Peyer's patch (tissue), 4 donors: Measurements from ENCODE around the gene ZXDC. TPM values are rescaled to one million over a fixed set of nuclear protein-coding genes. Genes with fewer than 3 reads are reported as not detected.

ENCODE experiments used
- DNase-seq, 3 donors: peaks; one replicate each; pipeline ENCODE4 v3.0.0-alpha.2; 2017 to 2019
- H3K27ac ChIP-seq, 4 donors: fragments of 200-600 bp; sonication (generic); one replicate each; pipeline ENCODE4 v1.5.1; 2016 to 2019
- H3K27me3 ChIP-seq, 2 donors: fragments of 200-600 bp; sonication (generic); one replicate each; pipeline ENCODE4 v1.5.1; 2019
- H3K36me3 ChIP-seq, 3 donors: fragments of 200-600 bp; sonication (generic); one replicate each; pipeline ENCODE4 v1.5.1; 2016 to 2019
- H3K4me1 ChIP-seq, 4 donors: fragments of 200-600 bp; sonication (generic); one replicate each; pipeline ENCODE4 v1.5.1; 2016 to 2019
- H3K4me3 ChIP-seq, 4 donors: fragments of 200-600 bp; sonication (generic); 1 replicate in 3 of 4; 2 replicates in 1 of 4; pipeline ENCODE4 v1.5.1; 2016 to 2019; ENCODE audit warnings: mild to moderate bottlenecking in 1 of 4
- H3K9me3 ChIP-seq, 4 donors: fragments of 200-600 bp; sonication (generic); one replicate each; pipeline ENCODE4 v1.5.1; 2016 to 2019; ENCODE audit warnings: mild to moderate bottlenecking in 1 of 4
- POLR2A ChIP-seq, 2 donors: fragments of 450-650 bp; IDR thresholded peaks; one replicate each; pipeline ENCODE4 v1.5.1; 2017; ENCODE audit warnings: antibody characterized with exemption in 2 of 2, mild to moderate bottlenecking in 2 of 2, moderate library complexity in 2 of 2
- total RNA-seq, 4 donors: library from RNA; depleted of rRNA; stranded (reverse); fragments of >200 nt; gene quantifications; one replicate each; pipeline ENCODE4 v1.1.0, GENCODE V29; 2016
- TF ChIP-seq, protein P1 (sequence below), 6 experiments: fragments of 450-650 bp in 4 of 6; fragments of 200-600 bp in 2 of 6; sonication (generic) in 1 of 6; IDR thresholded peaks; one replicate each; pipeline ENCODE4 v1.5.1; 2017 to 2019; ENCODE audit warnings: antibody characterized with exemption in 6 of 6, mild to moderate bottlenecking in 3 of 6, moderate library complexity in 1 of 6

Gene ZXDC
- total RNA-seq, 4 donors from 2014 or later: 44.1 to 99.8 (median 67.5) TPM

DNA sequence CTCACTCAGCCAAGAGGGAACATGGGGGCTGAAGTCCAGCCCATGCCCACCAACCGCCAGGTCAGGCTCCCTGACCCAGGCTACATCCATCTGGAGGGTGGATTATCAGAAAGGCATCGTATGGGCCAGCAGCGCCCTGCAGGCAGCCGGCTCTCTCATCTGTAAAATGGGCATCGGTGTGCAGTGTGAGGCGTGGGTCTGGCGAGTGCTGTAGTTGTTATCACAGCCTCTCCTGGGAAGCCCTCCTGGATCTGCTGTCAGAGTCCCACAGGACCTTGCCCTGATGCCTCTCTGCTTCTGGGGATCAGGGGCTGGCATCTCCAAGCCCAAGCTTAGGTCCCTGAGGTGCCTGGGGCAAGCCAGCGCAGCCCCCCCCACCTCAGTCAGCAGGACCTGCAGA lies 53.6 kb downstream of the ZXDC start:
- H3K27ac ChIP-seq: no peak overlapping the region
- no peaks in the 10 kb centered on the region for H3K36me3 ChIP-seq
- H3K4me3 ChIP-seq: no peak overlapping the region
- peak in 1 of 3 donors; percentile 34 for DNase-seq
- no peak for TF ChIP-seq POLR2A (IDR thresholded peaks at IDR 0.05)
- TF ChIP-seq, protein P1, sequence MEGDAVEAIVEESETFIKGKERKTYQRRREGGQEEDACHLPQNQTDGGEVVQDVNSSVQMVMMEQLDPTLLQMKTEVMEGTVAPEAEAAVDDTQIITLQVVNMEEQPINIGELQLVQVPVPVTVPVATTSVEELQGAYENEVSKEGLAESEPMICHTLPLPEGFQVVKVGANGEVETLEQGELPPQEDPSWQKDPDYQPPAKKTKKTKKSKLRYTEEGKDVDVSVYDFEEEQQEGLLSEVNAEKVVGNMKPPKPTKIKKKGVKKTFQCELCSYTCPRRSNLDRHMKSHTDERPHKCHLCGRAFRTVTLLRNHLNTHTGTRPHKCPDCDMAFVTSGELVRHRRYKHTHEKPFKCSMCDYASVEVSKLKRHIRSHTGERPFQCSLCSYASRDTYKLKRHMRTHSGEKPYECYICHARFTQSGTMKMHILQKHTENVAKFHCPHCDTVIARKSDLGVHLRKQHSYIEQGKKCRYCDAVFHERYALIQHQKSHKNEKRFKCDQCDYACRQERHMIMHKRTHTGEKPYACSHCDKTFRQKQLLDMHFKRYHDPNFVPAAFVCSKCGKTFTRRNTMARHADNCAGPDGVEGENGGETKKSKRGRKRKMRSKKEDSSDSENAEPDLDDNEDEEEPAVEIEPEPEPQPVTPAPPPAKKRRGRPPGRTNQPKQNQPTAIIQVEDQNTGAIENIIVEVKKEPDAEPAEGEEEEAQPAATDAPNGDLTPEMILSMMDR (IDR thresholded peaks at IDR 0.05): no peak
- H3K9me3 ChIP-seq: peaks cover 0 to 10% (median 3%) of the 10 kb centered on the region in 4 donors
- H3K27me3 ChIP-seq: no peaks in the 10 kb centered on the region
- H3K4me1 ChIP-seq: no peaks in the 10 kb centered on the region

DNA sequence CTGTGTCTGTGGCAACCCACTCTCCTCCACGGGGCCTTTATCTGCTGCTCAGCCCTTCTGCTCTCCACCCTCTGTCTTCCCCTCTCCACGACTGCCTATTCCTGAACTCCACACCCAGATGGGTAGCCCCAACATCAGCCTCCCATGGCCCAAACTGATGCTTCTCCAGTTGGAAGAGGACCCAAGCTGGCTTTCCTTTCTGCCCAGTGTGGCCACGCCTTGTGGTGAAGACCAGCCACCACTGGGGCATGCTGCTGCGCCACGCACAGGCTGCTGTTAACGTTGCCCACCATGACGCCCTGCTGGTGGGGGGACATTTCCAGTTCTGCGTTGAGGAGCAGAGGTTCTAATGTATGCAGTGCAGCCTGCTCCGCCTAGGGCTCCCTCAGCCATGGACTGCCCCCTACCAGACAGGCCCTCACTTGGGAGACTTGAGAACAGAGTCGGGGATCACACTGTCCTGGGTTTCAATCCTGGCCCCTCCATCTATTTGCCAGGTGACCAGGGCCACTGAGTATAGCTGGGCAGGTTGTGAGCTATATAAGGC lies 54.0 kb downstream of the ZXDC start:
- no peak for TF ChIP-seq POLR2A (IDR thresholded peaks at IDR 0.05)
- TF ChIP-seq, protein P1 (IDR thresholded peaks at IDR 0.05): no peak
- Histone ChIP-seq H3K27ac (no peak overlapping the region), H3K36me3 (no peaks in the 10 kb centered on the region), H3K9me3 (peaks cover 0 to 9% (median 3%) of the 10 kb centered on the region in 4 donors), H3K4me3 (no peak overlapping the region), H3K27me3 (no peaks in the 10 kb centered on the region), H3K4me1 (no peaks in the 10 kb centered on the region)
- DNase-seq: no peak

DNA sequence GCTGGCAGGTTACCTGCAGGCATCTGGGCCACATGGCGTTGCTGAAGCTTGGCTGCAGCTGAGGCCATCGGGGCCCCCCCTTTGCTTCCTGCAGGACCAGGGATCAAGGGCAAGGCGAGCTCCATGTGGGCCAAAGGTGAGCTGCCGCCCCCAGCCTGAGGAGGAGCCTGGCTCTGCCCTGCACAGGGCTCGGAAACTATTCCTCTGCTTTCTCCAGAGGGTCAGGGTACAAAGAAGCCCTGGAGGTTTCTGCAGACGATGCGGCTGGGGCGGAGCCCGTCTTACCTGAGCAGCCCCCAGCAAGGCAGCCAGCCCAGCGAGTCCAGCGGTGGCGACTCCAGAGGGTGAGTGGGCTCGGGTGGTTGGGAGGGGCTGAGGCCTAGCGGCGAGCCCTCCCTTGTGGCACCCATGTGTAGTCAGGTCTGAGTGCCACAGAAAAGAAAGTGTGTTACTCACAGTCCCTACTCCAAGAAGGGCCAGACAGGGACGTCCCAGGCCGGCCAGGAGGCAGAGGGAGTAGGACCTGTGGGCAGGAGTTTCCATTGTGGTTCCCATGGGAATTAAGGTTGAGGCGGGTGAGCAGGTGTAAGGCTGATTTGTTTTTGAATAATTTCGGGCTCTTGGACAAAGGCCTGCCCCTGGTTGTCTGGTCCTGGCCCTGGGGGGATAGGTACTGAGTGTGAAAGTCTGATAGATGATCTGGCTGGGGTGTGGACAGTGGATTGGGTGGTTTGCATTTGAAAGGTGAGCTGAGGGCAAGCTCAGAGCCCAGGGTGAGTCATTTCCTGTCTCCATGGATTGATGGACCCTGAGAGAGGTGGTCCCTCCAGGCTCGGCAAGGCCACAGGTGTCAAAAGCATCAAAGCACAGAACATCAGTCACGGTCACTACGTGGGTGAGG lies 55.6 kb downstream of the ZXDC start:
- Histone ChIP-seq H3K36me3 (no peaks in the 10 kb centered on the region), H3K4me1 (no peaks in the 10 kb centered on the region), H3K27ac (no peak overlapping the region), H3K4me3 (no peak overlapping the region), H3K9me3 (no peaks in the 10 kb centered on the region), H3K27me3 (no peaks in the 10 kb centered on the region)
- no peak for TF ChIP-seq POLR2A (IDR thresholded peaks at IDR 0.05)
- TF ChIP-seq, protein P1 (IDR thresholded peaks at IDR 0.05): no peak
- peak in 2 of 3 donors; percentile 40 to 43 for DNase-seq

DNA sequence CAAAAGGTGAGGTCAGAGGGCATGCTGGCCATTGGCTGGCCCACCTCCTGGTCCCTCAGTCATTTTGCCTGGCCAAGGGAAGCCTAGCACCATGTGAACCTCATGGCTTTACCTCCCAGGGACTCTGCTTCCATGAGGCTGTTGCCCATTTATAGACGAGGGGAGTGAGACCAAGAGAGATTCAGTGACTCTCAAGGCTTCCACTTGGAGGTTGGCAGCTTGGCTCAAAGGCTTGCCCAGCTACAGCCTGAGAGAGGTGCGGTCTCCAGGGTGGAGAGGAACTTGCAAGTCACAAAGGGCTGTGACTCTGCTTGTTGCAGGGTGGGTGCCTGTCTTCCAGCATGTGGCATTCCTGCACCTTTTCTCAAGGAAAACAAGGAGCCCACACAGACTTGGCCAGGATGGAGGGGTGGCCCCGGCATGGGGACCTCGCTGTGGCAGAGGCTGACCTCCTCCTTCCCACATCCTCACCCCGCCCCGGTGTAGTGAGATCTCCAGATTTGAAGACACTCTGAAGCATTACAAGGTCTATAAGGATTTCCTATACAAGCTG lies 56.5 kb downstream of the ZXDC start:
- TF ChIP-seq, protein P1 (IDR thresholded peaks at IDR 0.05): no peak
- no peak for TF ChIP-seq POLR2A (IDR thresholded peaks at IDR 0.05)
- no peak overlapping the region for H3K27ac ChIP-seq
- H3K9me3 ChIP-seq: no peaks in the 10 kb centered on the region
- no peaks in the 10 kb centered on the region for H3K4me1 ChIP-seq
- no peak overlapping the region for H3K4me3 ChIP-seq
- peak in 2 of 3 donors; percentile 36 to 39 for DNase-seq
- no peaks in the 10 kb centered on the region for H3K27me3 ChIP-seq
- H3K36me3 ChIP-seq: no peaks in the 10 kb centered on the region

DNA sequence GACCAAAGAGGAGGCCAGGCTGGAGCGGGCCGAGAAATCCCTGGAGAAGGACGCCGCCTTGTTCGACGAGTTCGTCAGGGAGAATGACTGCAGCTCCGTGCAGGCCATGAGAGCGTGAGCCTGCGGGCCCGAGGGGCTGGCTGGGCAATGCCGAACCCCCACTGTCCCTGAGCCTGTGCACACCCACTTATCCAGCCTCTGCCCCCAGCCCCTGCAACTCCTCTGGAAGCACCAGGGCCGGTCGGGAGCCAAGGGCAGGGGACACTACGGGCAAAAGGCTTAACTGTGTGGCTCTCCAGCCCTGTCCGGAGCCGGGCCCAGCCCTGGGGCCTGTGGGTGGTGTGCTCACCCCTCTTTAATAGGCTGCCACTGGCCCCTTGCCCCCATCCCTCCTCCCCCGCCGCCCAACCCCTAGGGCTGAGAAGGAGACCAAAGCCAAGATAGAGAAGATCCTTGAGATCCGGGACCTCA lies 57.0 kb downstream of the ZXDC start:
- TF ChIP-seq, protein P1 (IDR thresholded peaks at IDR 0.05): no peak
- no peak for TF ChIP-seq POLR2A (IDR thresholded peaks at IDR 0.05)
- H3K9me3 ChIP-seq: no peaks in the 10 kb centered on the region
- H3K4me3 ChIP-seq: no peak overlapping the region
- H3K27ac ChIP-seq: no peak overlapping the region
- H3K4me1 ChIP-seq: no peaks in the 10 kb centered on the region
- no peaks in the 10 kb centered on the region for H3K36me3 ChIP-seq
- no peaks in the 10 kb centered on the region for H3K27me3 ChIP-seq
- peak in 1 of 3 donors; percentile 40 for DNase-seq
